Activated T-helper 2 cell treated with anti-CD3 and anti-CD28 coated beads, Interferon-gamma antibody, Interleukin-2, Interleukin-4, amounts not matched to agents 10 μg/mL and 5 μg/mL and 100 μg/mL, durations not matched to agents 14 hours and 24 hours and 36 hours (primary cell): ENCODE data around the gene KEL. TPM values are rescaled to one million over a fixed set of nuclear protein-coding genes. Genes with fewer than 3 reads are reported as not detected.

Experiments used
- DNase-seq: peaks from one replicate; pipeline ENCODE4 v3.0.0; 2021; ENCODE audit warnings: low spot score
- H3K27ac Mint-ChIP-seq: one replicate; pipeline ENCODE4 v1.8.0; 2021; ENCODE audit warnings: mixed read lengths
- H3K27me3 Mint-ChIP-seq: one replicate; pipeline ENCODE4 v1.8.0; 2021; ENCODE audit warnings: low read depth, mixed read lengths
- H3K36me3 Mint-ChIP-seq: one replicate; pipeline ENCODE4 v1.8.0; 2021; ENCODE audit warnings: low read depth, mixed read lengths
- H3K4me1 Mint-ChIP-seq: one replicate; pipeline ENCODE4 v1.8.0; 2021; ENCODE audit warnings: low read depth, mixed read lengths
- H3K4me3 Mint-ChIP-seq: one replicate; pipeline ENCODE4 v1.8.0; 2021; ENCODE audit warnings: low read depth, mild to moderate bottlenecking, moderate library complexity, mixed read lengths
- H3K9me3 Mint-ChIP-seq: one replicate; pipeline ENCODE4 v1.8.0; 2021; ENCODE audit warnings: mixed read lengths
- intact Hi-C: fragments of 100-400 bp; cut with micrococcal nuclease; formaldehyde crosslinking; loops from one replicate; pipeline ENCODE4 v1.15.1; 2023
- total RNA-seq: library from RNA; stranded (reverse); gene quantifications from 2 replicates; pipeline ENCODE4 v1.2.3, GENCODE V29; 2022

Gene KEL
- total RNA-seq, 1 donor from 2014 or later = 0.96 TPM

DNA sequence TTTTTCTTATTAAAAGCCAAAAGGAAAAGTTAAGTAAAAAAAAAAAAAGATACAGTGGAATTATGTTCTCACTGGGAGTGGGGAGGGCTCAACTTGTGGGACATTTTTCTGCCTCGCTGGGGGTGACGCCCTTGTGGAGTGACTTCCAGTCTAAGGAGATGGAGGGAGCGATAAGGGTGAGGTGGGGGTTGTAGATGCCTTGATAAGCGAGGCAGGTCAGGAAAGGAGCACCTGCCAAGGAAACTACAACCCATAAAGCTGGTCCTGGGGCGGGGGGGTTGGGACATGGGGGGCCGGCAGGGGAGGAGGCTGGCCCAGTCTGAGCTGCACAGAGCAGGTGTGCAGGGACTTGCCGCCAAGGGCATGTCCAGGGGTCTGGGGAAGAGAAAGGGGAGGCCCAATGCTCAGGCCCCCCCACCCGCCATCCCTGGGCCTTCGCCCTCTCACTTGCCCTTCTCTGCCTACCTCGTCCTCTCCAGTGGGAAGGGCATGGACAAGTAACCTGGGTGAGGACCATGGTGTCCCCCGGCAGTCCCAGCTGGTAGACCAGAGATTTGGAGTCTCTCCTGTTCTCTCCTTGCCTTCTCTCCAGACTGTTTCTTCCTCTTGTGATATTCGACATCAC is 26.1 kb downstream of the KEL start:
- Mint-ChIP-seq H3K27me3 (no peaks in the 10 kb centered on the region), H3K27ac (no peak overlapping the region), H3K4me3 (no peak overlapping the region), H3K36me3 (no peaks in the 10 kb centered on the region), H3K9me3 (no peaks in the 10 kb centered on the region), H3K4me1 (no peaks in the 10 kb centered on the region)
- intact Hi-C loops = no loop called here
- DNase-seq = no peak

DNA sequence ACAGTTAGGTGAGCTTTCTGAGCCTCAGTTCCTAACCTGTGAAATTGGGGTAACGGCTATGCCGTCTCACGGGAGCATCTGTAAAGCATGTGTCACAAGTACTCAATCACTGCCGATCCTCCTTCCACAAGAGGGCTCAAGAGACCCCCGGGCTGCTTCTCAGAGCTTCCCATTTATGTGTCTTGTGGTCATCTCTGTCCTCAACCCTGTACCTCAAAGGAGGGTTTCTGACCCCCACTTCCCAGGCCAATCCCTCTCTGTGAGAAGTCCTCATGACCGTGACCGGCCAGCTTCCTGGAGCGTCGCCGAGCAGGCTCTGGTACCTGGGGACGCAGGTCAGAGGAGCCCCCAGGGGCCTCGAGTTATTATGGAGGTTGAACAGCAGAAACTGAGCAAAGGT is 28.1 kb downstream of the KEL start:
- intact Hi-C loops = no loop called here
- H3K27ac Mint-ChIP-seq = no peak overlapping the region
- no peaks in the 10 kb centered on the region for H3K36me3 Mint-ChIP-seq
- DNase-seq = no peak
- no peaks in the 10 kb centered on the region for H3K9me3 Mint-ChIP-seq
- H3K4me1 Mint-ChIP-seq = no peaks in the 10 kb centered on the region
- no peak overlapping the region for H3K4me3 Mint-ChIP-seq
- no peaks in the 10 kb centered on the region for H3K27me3 Mint-ChIP-seq

DNA sequence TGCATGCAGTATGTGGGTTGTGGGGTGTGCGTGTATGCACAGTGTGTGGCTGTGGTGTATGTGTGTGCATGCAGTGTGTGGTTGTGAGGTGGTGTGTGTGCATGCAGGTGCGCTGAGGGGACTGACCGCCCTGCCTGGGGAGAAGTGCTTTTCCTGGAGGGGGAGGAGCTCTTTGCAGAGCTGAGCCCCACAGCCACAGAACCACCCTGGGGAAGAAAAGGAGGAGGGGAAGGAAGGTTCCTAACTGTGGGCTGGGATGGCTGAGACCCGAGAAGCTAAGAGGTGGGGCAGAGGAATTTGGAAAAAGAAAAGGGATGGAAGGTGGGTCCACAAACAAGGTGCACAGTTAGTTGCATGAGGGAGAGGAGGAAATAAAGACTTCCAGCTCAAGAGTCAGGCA is 28.5 kb downstream of the KEL start, which contains the start of gene TRPV5:
Gene TRPV5 (minus strand): TSS at position 123 of the 400 bp plus-strand sequence. CDS start 287 bp downstream, outside the sequence.
- Mint-ChIP-seq H3K27ac (no peak within 1 kb of the TSS), H3K4me3 (no peak within 1 kb of the TSS), H3K27me3 (no peaks in the 10 kb centered on the region), H3K4me1 (no peaks in the 10 kb centered on the region), H3K9me3 (no peaks in the 10 kb centered on the region), H3K36me3 (no peaks in the 10 kb centered on the region)
- intact Hi-C loops = no loop called here
- no peak for DNase-seq

DNA sequence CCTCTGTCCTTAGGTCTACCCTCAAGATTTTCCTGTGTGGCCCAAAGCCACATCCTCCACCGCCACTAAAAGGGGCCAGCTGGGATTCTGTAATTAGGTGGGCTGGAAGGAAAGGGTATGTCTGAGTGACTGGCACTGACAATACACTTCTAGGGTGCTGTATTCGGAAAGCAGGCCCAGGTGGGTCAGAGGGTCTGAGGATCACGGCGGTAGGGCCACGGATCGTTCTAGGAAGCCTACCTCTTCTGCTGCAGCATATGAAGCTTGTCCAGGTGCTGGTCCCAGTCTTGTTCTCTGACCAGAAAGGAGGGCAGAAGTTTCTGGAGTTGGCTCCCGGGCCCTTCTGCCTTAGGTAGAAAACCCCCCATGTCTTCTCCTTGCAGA is 29.1 kb downstream of the KEL start:
- H3K27me3 Mint-ChIP-seq = no peaks in the 10 kb centered on the region

DNA sequence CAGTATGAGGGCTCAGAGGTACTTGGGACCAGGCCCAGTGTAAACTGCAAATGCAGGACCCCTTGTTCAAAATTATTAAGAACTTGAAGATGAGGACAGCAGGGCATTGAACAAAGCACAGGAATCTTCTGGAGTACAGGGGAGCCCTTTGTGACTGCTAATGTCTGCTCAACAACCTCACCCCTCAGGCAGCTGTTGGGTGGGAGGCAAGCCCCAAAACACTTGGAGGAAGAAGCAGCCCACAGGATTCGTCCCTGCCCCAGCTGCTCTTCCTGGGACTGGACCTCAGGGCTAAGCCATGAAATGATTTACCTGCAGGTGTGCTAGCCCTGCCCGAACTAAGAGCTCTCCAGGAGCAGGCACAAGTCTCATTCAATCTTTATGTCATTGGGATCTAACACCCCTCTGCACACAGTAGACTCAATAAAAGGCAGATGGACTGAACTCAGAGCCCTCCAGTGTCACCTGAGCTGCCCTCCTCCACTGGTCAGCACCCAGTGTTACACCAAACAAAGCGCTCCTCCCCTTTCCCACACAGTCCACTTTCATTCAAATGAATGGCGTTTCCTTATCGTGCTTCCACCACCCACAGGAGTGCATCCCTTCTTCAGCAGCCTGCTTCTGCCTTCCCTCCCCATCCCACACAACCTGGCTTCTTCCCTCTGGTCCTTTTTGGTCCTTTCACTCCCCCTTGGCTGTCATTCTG is 29.6 kb downstream of the KEL start:
- H3K27me3 Mint-ChIP-seq = no peaks in the 10 kb centered on the region
- no peak overlapping the region for H3K27ac Mint-ChIP-seq
- no peaks in the 10 kb centered on the region for H3K9me3 Mint-ChIP-seq
- no peak overlapping the region for H3K4me3 Mint-ChIP-seq
- DNase-seq = no peak
- H3K4me1 Mint-ChIP-seq = no peaks in the 10 kb centered on the region
- intact Hi-C loops = no loop called here
- H3K36me3 Mint-ChIP-seq = no peaks in the 10 kb centered on the region

More for the DNA sequence above, 29.1 kb downstream of the KEL start:
- Mint-ChIP-seq H3K27ac (no peak overlapping the region), H3K4me1 (no peaks in the 10 kb centered on the region), H3K9me3 (no peaks in the 10 kb centered on the region), H3K4me3 (no peak overlapping the region), H3K36me3 (no peaks in the 10 kb centered on the region)
- no peak for DNase-seq
- intact Hi-C loops = no loop called here

DNA sequence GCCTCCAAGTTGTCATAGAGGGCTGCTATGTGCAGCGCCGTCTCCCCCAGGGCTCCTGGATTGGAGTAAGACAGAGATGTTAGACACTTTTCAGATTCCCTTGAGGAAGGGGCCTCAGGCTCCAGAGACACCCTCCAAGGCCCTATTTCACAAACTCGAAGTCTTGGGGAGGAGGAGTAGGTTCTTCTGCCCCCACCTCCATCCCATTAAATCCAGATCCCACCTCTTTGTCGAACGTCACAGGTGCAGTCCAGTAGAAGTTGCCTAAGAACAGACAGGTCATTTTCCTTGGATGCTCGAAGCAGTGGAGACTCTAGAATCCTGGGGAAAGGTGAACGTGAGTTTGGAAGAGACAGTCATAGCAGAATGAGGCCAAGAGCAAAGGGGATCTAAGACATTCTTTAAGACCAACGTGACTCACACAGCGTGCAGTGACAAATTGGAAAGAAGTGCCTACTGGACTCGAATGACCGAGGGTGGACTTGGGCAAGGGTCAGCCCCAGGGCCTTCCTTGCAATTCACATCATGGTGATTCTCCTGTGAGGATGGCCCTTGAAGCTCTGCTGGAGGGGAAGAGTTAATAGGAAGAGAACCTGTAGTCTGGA is 31.9 kb downstream of the KEL start:
- peaks cover 2% of the 10 kb centered on the region for H3K27me3 Mint-ChIP-seq
- intact Hi-C loops = no loop called here
- DNase-seq = no peak
- no peak overlapping the region for H3K27ac Mint-ChIP-seq
- no peaks in the 10 kb centered on the region for H3K36me3 Mint-ChIP-seq
- no peaks in the 10 kb centered on the region for H3K9me3 Mint-ChIP-seq
- H3K4me1 Mint-ChIP-seq = no peaks in the 10 kb centered on the region
- no peak overlapping the region for H3K4me3 Mint-ChIP-seq

DNA sequence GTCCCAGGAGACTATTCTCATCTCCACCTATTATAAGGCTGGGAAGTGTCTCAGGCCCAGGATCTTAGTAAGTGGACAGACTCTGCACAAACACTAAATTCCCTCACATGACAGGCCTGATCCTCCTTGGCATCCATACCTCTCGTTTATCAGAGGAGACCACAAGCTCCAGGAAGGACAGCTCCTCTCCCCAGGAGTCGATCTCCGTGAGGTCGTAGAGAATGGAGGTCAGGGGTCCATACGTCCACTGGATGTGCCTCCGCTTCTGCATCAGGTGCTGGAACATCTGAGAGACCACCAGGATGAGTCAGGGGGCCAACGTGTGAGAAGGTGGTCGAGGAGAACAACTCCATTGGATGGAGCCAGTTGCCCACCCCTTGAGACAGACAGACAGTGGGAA is 34.2 kb downstream of the KEL start:
- Mint-ChIP-seq H3K27ac (no peak overlapping the region), H3K4me3 (no peak overlapping the region), H3K36me3 (no peaks in the 10 kb centered on the region), H3K27me3 (peaks cover 2% of the 10 kb centered on the region), H3K9me3 (no peaks in the 10 kb centered on the region), H3K4me1 (no peaks in the 10 kb centered on the region)
- DNase-seq = no peak
- intact Hi-C loops = no loop called here

DNA sequence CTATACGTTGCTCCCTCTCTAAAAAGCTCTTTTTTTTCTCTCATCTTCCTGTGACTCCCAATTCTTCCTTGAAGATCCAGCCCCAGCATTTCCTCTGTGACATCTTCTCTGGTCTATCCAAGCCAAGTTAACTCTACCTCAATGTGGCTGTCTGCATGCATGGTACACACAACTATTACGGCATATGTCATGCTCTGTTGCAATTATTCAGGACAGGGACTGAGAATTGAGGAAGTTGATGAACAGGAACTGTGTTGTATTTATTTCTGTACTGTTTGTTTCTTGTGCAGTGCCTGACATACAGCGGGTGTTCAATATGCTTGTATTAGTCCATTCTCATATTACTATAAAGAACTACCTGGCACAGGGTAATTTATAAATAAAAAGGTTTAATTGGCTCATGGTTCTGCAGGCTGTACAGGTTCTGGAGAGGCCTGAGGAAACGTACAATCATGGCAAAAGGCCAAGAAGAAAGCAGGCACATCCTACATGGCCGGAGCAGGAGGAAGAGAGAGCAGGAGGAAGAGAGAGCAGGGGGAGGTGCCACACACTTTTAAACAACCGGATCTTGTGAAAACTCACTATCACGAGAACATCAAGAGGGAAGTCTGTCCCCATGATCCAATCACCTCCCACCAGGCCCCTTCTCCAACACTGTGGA is 34.9 kb downstream of the KEL start:
- no peaks in the 10 kb centered on the region for H3K9me3 Mint-ChIP-seq
- H3K27ac Mint-ChIP-seq = no peak overlapping the region
- peaks cover 2% of the 10 kb centered on the region for H3K27me3 Mint-ChIP-seq
- intact Hi-C loops = no loop called here
- DNase-seq = no peak
- no peaks in the 10 kb centered on the region for H3K36me3 Mint-ChIP-seq
- H3K4me3 Mint-ChIP-seq = no peak overlapping the region
- H3K4me1 Mint-ChIP-seq = no peaks in the 10 kb centered on the region

DNA sequence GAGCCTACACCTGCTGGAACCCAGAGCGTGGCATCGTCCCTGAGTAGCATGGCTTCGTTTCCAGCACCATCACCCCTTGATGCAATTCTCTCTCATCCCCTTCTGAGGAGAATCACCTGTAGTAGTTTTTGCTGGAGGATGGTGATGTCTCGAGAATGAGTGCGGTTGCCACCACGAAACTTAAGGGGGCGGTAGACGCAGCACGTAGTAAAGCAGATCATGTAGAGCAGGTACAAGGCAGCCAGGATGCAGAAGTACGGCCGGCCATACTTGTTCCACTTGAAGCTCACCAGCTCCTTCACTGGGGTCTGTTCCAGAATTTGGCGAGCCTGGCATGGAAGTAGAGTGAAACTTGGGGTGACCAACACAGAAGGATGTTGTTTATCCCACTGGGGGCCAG is 36.8 kb downstream of the KEL start:
- Mint-ChIP-seq H3K27ac (no peak overlapping the region), H3K4me1 (no peaks in the 10 kb centered on the region), H3K4me3 (no peak overlapping the region), H3K27me3 (peaks cover 5% of the 10 kb centered on the region), H3K9me3 (no peaks in the 10 kb centered on the region), H3K36me3 (no peaks in the 10 kb centered on the region)
- intact Hi-C loops = no loop called here
- DNase-seq = no peak

DNA sequence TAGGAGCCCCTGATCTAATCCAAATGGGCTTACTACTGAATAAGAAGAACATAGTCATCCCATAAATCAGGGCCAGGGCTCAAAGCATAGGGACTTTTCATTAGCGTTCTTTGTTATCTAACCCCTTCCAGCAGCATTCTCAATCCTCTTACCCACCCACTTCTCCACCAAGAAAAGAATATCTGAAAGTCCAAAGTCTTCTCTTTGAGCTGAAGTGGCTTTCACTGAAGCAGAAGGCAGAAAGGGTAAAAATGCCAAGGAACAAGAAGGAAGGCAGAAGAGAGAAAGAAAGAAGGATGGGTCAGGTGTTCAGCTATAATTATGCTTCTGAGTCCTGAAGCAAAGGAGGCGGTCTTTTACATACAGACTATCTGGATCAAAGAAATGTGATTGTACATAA is 38.8 kb downstream of the KEL start:
- no peak overlapping the region for H3K4me3 Mint-ChIP-seq
- H3K27ac Mint-ChIP-seq = no peak overlapping the region
- no peaks in the 10 kb centered on the region for H3K4me1 Mint-ChIP-seq
- H3K27me3 Mint-ChIP-seq = peaks cover 7% of the 10 kb centered on the region
- DNase-seq = no peak
- H3K9me3 Mint-ChIP-seq = no peaks in the 10 kb centered on the region
- no peaks in the 10 kb centered on the region for H3K36me3 Mint-ChIP-seq
- intact Hi-C loops = no loop called here

DNA sequence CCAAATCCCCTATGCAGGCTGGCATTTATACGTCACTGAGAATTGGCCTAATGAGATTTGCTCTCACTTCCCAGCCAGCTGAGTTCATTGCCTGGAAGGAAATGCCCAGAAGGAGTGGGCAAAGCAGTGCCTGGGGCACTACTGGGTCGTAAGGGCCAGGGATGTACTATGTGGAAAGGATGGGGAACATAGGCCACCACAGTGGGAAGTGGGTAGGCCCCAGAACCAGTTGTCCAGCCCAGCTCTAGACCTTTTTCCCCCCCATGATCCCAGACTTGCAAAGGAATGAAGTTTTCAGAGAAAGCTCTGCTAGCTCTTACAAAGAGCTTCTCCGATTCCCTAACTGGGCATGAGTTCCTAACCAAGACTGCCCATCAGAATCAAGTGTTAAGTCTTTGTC is 42.5 kb downstream of the KEL start:
- Mint-ChIP-seq H3K27me3 (peaks cover 11% of the 10 kb centered on the region), H3K27ac (no peak overlapping the region), H3K4me3 (no peak overlapping the region), H3K9me3 (no peaks in the 10 kb centered on the region), H3K4me1 (no peaks in the 10 kb centered on the region), H3K36me3 (no peaks in the 10 kb centered on the region)
- DNase-seq = no peak
- intact Hi-C loops = no loop called here

DNA sequence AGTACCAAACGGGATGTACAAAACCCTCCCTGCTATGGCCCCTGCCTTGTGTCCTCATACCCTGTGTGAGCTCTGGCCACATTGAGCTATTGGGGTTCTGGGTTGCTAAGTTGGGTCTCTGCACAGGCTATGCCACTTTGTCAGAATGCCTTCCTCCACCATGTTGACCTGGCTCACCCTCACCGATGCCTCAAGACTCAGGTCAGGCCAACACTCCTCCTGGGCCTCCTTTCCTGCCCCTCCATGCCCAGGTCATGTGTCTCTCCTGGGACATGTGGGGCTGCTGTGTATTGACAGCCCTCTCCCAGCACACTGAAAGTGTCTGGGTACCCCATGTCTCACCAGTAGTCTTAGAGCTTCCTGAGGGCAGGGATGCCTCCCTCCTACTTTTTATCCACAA is 43.3 kb downstream of the KEL start:
- no peak for DNase-seq
- H3K27ac Mint-ChIP-seq = no peak overlapping the region
- H3K4me1 Mint-ChIP-seq = no peaks in the 10 kb centered on the region
- no peak overlapping the region for H3K4me3 Mint-ChIP-seq
- intact Hi-C loops = no loop called here
- H3K9me3 Mint-ChIP-seq = no peaks in the 10 kb centered on the region
- H3K36me3 Mint-ChIP-seq = no peaks in the 10 kb centered on the region
- H3K27me3 Mint-ChIP-seq = peaks cover 17% of the 10 kb centered on the region

DNA sequence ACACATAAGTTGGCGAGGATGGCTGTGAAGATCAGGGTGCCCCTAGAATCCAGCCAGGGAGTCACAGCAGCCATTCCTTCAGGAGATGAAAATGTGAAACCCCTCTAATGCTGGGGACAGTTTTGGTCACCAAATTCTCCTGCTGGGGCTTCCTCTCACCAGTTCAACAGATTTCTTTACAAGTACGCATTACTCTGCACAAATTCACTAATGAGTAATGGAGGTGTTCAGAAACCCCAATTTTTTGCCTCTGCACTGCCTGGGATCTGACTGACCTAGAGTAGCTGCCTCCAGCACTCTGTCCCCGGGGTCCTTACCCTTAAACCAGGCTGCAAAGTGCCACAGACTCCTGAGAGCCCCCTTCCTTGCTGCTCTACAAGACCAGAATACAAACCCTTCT is 44.7 kb downstream of the KEL start:
- Mint-ChIP-seq H3K9me3 (no peaks in the 10 kb centered on the region), H3K4me3 (no peak overlapping the region), H3K4me1 (no peaks in the 10 kb centered on the region), H3K27ac (no peak overlapping the region), H3K36me3 (no peaks in the 10 kb centered on the region), H3K27me3 (peaks cover 17% of the 10 kb centered on the region)
- intact Hi-C loops = no loop called here
- DNase-seq = no peak
